GM12891 (cell line): ENCODE measurements around the gene NSMCE3.

Experiments
- POLR2A ChIP-seq: IDR thresholded peaks from 2 replicates; pipeline ENCODE4 v1.6.1; 2011; ENCODE audit warnings: low read depth, low read length, control low read depth
- POLR2AphosphoS5 ChIP-seq: IDR thresholded peaks from 2 replicates; pipeline ENCODE4 v1.6.1; 2011; ENCODE audit warnings: low read depth, low read length, control low read depth
- SPI1 ChIP-seq: IDR thresholded peaks from 2 replicates; pipeline ENCODE4 v1.6.1; 2011; ENCODE audit warnings: low read depth, low read length, control low read depth

DNA sequence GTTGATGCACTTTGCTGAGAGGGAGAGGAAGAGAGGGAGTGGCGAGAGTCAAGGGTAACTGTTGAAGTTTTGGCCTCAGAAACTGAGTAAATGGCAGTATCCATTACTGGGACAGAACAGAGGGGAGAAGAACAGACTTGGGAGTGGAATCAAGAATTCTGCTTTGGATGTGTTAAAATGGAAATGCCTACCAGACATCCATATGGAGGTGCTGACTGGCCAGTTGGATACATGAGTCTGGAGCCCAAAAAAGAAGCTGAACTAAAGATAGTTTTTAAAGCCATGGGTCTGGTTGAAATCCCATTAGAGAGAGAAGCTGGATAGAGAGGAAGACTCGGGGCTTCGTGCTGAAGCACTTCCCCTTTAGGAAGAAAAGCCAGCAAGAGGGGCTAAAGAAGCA, 35.9 kb upstream of the NSMCE3 start:
- TF ChIP-seq POLR2A, result no peak
- TF ChIP-seq POLR2AphosphoS5, result no peak
- peak; percentile 29; the same call in 1 of the 2 replicates for TF ChIP-seq SPI1
